ENCODE measurements around the gene HTR6.
"Not testable (repeated sequence)": the region's sequence is repeated elsewhere in the genome, so short reads cannot be mapped to it uniquely, and the experiment has no call there.

HTR6 gene

GRCh38 chr1:19664453-19665185 lies at the start of gene HTR6:
HTR6 (plus strand) TSS chr1:19664875; CDS start chr1:19665754, 879 bp downstream.
- DNase-seq (ENCODE audit: low read depth): no peak

GRCh38 chr1:19615438-19615837 lies 49.2 kb upstream of the HTR6 start:
- no peak for DNase-seq (ENCODE audit: low read depth)

GRCh38 chr1:19616489-19616888 lies 48.2 kb upstream of the HTR6 start:
- no peak for DNase-seq (ENCODE audit: low read depth)

DNA sequence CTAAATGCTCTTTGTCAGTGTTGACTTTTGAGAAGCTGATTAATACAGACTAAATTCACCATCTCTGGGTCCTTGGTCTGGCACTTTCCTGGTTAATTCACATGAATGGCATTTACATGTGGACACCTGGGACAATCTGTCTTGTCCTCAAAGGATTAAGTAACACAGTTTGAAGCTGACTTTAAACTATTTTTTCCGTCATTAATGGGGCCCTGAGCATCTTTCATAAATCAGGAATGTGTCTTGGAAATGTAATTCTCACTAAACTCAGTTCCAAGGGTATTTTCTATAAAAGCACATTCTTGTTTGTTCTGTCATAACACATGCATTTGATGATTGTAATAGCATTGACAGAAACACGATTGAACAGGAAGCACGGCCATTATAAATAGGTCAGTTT lies 47.3 kb upstream of the HTR6 start:
- DNase-seq (ENCODE audit: low read depth): no peak

GRCh38 chr1:19618428-19618827 lies 46.2 kb upstream of the HTR6 start:
- DNase-seq (ENCODE audit: low read depth): no peak

GRCh38 chr1:19619697-19620384 lies 44.8 kb upstream of the HTR6 start:
- no peak for DNase-seq (ENCODE audit: low read depth)

GRCh38 chr1:19620786-19621185 lies 43.9 kb upstream of the HTR6 start:
- DNase-seq (ENCODE audit: low read depth): peak; percentile 65

- DNase-seq (ENCODE audit: low read depth): no peak
Measured at GRCh38 chr1:19621274-19621950, 43.3 kb upstream of the HTR6 start.

DNA sequence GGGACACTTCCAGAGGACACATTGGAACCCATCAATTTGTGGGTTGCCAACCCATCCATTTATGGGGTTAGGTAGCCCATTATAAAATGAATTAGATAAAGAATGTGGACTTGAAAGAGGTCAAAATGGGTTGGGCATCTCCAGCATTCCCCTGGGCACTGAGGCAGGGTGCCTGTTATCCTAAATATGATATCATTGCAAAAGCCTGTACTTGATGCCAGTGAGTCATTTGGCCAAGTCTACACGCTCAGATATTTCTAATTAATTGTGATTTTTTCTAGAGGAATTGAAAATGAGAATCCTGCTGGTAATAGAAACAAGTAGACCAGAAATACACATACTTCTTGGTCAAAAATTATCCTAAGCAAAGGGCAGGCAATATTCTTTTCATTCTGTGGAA lies 42.5 kb upstream of the HTR6 start:
- DNase-seq (ENCODE audit: low read depth): no peak

GRCh38 chr1:19623523-19623922 lies 41.2 kb upstream of the HTR6 start:
- DNase-seq (ENCODE audit: low read depth): no peak

DNA sequence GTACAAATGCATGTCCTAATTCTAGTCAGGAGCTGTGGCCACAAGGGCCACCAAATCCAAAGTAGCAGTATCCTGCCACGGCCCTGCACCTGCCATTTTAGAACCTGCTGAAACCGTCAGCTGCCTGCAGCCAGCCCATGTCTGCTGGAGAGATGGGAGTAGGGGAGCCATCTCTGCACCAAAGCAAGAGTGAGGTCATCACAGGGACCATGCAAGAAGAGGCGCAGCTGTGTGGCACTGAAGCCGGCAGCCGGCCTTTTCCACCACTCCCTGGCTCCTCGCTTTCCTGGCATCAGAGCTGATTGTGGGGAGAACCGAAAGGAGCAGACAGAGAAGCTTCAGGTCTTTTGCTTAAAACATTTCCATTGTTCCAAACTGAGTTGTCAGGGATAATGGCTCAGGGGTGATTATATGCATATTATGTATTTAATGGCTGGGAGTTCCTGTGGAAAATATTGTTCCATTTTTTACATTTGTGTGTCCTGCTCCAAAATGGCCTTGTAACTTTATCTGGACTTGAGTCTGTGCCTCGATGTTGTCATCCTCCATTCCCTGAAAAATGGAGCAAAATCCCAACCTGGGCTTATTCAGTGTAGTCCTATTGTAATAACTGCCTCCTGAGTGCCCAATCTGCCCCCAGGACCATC lies 39.3 kb upstream of the HTR6 start:
- DNase-seq (ENCODE audit: low read depth): no peak

DNA sequence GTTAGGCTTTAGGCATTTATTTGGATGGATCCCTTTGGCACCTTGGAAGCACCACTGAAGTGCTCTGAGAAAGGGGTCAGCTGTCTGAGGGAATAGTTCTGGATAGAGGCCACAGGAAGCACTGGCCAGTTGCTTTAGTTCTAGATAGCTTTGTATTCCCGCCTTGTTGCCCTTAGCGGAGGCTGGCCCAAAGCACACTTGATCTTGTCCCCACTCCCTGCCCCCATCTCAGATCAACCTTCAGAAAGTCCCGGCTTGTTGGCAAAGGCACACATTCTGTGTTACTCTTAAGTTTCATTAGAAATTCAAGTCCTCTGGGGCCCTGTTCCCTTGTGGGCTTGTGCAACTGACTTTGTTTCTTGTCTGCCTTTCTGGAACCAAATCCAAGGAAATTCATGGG lies 35.8 kb upstream of the HTR6 start:
- no peak for DNase-seq (ENCODE audit: low read depth)

GRCh38 chr1:19629357-19629756 lies 35.3 kb upstream of the HTR6 start:
- no peak for DNase-seq (ENCODE audit: low read depth)

- not testable (repeated sequence) for DNase-seq (ENCODE audit: low read depth)
Measured at GRCh38 chr1:19630192-19630591, 34.5 kb upstream of the HTR6 start.

GRCh38 chr1:19630720-19631395 lies 33.8 kb upstream of the HTR6 start:
- DNase-seq (ENCODE audit: low read depth): no peak

DNA sequence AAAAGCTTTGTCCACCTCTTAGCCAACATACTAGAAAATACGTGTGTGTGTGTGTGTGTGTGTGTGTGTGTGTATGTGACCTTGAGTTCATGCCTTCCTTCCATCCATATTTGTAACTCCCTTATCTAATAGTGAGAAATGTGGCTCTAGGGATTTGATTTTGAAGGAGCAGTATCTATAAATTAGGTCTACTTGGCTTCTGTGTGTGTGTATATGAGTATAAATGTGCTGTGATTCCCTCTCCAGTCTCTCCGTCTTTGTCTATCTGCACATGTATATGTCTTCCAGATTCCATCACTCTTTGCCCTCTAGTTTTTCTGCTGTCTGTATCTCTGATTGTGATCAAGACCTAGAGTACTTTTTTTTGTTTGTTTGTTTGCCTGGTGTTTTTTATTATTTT lies 32.5 kb upstream of the HTR6 start:
- no peak for DNase-seq (ENCODE audit: low read depth)

DNA sequence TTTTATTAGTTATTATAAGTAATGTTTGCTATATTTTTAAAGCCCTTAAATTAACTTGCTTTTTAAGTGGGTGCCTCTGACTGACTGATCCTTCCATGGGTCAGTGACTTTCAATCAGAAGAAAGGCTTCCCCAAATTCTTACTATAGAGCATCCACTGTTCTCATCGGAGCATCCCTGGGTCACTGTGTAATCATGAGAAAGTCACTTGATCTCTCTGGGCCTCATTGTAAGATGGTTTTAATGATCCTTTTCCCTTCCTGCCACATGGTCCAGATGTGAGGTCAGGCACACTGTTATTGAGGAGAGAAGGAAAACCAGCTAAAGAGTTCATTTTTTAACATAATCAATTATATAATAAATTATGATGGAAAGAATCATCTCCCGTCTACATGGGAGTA lies 31.6 kb upstream of the HTR6 start:
- no peak for DNase-seq (ENCODE audit: low read depth)

- DNase-seq (ENCODE audit: low read depth): not testable (repeated sequence)
Measured at GRCh38 chr1:19635064-19635463, 29.6 kb upstream of the HTR6 start.

DNA sequence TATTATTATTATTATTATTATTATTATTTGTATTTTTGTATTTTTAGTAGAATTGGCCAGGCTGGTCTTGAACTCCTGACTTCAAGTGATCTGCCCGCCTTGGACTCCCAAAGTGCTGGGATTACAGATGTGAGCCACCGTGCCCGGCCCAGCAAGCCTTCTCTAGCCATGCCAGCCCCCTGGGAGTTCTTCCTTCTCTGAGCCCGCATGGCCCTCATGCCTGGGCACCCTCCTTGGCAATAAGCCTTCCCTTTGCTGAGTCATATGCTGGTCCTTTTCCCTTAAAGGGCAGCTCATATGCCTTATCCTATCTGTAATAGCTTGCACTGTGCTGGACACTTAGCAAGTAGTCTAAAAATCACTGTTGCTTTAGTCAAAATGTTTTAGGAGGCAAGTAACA lies 29.0 kb upstream of the HTR6 start:
- no peak for DNase-seq (ENCODE audit: low read depth)

DNA sequence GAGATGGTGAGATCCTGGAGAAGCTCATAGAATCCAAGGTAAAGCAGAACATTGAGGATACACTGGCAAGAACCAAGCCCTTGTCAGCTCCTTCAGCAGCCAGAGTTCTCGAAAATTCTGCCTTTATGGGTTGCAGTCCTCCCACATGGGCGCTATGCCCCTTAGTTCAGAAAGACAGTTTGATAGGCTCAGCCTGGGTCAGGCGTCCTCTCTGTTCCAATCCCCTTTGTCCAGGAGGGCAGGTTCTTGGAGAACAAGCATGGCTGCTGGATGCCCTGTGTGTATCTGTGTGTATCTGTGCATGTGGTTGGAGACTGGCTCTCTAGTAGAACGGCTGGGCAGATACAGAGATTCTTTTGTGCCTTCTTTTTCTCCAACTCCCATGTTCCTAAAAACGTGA lies 28.6 kb upstream of the HTR6 start:
- DNase-seq (ENCODE audit: low read depth): no peak

- DNase-seq (ENCODE audit: low read depth): not testable (repeated sequence)
Measured at GRCh38 chr1:19636749-19637148, 27.9 kb upstream of the HTR6 start.

- no peak for DNase-seq (ENCODE audit: low read depth)
Measured at GRCh38 chr1:19637606-19638005, 27.1 kb upstream of the HTR6 start.
